NCI-H1436 (cell line): Measurements from ENCODE around the gene CD164.

Experiments
- DNase-seq: peaks from one replicate; lab custom pipeline; 2025; lab: John Stamatoyannopoulos, UW

Gene CD164

DNA sequence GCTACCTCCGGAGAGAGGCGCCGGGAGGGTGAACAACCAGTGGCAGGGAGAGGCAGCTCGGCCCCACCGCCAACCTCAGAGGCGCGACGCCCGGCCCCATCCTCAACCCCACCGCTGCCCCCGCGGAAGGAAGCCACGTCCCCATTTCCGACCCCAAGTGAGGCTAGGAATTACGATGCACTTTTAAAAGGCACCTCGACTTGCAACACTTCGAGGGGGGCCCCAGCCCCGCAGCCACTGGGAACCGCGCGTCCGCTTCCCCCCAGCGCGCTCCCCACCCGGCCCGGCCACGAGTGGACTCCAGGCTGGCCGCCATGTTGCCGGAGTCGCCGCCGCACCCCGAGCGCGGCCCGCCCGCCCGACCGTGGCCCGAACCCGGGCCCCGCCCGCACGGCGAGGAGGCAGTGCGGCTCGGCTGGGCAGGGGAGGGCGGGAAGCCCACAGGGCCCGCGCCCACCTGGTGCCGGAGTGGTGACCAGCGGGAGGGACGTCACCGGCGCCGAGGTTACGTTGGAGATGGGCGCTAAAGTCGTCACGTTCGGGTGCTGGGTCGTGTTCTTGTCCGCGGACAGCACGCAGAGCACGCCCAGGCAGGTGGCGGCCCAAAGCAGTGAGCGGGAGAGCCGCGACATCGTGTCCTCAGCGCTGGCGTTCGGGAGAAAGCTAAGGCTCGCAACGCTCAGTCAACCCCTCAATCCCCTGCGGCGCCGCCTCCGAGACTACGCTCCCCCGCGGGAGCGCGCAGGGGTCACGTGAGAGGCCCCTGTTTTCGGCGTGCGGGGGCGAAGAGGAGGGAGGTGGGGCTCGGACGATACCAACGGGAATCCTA lies at the start of gene CD164:
TSS of gene CD164 (minus strand) at position 721 of the 829 bp plus-strand sequence. CDS start at position 632, 89 bp downstream.
- DNase-seq = peak; percentile 95

GRCh38 chr6:109429496-109429895 lies 47.2 kb upstream of the CD164 start:
- DNase-seq = no peak

- no peak for DNase-seq
Observed at GRCh38 chr6:109428889-109429477, 46.7 kb upstream of the CD164 start.

DNA sequence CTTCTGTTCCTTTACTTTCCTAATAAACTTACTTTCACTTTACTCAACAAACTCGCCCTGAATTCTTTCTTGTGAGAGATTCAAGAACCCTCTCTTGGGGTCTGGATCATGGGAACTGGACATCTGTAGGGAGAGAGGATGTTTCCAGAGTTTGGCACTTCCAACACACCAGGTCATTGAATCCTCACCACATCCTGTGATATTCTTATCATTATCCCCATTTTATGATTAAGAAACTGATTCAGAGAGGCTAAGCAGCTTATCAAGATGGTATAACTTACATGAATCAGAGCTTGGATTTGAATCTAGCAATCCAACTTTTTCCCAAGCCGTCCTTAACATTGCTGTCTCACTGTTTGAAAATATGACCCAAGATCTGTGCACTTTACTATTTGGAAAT lies 42.7 kb upstream of the CD164 start:
- DNase-seq = no peak

GRCh38 chr6:109421184-109421583 lies 38.9 kb upstream of the CD164 start:
- DNase-seq = no peak

- no peak for DNase-seq
Observed at GRCh38 chr6:109420751-109421150, 38.5 kb upstream of the CD164 start.

DNA sequence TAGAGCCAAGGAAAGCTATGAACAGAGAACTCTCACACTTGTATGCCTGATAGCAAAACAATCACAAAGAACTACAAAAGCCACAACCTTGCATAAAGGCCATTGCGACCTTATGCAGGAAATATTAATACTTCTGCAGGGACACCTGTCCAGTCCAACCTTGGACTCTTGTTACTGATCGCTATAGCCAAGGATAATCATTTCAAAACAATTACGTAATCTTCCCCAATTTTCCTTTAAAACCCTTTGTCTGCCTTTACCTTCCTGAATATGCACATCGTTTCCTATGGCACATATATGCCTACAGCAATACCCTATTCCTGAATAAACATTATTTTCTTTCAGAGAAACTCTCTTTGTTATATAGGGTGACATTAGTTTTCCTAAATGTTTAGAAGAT lies 35.4 kb upstream of the CD164 start:
- no peak for DNase-seq

GRCh38 chr6:109411034-109411433 lies 28.8 kb upstream of the CD164 start:
- DNase-seq = no peak

DNA sequence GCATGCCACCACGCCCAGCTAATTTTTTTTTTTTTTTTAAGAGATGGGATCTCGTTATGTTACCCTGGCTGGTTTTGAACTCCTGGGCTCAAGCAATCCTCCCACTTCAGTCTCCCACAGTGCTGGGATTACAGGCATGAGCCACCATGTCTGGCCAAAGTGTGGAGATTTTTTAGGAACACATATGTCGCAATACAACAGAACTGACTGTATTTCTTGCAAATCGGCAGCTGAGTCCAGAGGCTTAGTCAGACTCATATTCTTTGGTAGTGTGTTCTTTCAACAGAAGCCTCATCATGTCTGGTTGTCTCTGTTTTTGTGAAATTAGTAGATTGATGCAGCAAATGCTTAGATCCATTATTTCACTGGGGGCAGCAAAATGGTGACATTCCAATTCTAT lies 23.9 kb upstream of the CD164 start:
- no peak for DNase-seq

GRCh38 chr6:109397020-109397419 lies 14.8 kb upstream of the CD164 start:
- DNase-seq = no peak

- no peak for DNase-seq
Observed at GRCh38 chr6:109396046-109396718, 13.9 kb upstream of the CD164 start.

DNA sequence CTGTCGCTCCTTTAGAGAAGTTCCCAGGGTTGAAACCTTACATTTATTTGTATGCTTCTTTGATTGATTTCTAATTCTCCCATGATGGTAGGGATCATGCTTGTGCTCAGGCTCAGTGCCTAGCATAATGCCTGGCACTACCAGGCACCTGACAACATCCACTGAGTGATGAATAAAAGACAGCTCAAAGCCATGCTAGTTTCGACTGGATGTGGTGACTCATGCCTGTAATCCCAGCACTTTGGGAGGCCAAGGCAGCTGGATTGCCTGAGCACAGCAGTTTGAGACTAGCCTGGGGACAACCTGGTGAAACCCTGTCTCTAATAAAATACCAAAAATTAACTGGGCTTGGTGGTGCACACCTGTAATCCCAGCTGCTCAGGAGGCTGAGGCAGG lies 11.6 kb upstream of the CD164 start:
- no peak for DNase-seq

DNA sequence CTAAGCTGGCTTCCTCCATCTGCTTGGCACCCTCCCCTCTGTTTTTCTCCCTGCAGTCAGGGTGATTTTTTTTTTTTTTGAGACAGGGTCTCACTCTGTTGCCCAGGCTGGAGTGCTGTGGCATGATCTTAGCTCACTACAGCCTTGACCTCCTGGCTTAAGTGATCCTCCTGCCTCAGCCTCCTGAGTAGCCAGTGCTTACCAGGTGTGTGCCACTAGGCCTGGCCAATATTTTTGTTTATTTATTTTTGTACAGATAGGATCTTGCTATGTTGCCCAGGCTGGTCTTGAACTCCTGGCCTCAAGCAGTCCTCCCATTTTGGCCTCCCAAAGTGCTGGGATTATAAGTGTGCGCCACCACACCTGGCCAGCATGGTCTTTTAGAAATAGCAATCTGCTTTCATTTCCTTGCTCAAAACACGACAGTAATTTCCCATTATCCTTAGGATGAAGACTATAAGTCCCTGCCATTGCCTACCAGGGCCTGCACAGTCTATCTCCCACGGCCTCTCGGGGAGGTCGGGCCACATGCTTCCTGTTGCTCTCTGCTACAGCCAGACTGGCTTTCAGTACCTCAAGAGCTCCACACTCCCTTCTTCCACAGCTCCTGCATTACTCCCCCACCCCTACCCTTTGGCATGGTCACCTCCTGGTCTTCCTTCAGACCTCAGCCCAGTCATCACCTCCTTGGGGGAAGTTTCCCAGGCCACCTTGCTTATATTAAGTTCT lies 11.1 kb upstream of the CD164 start:
- DNase-seq = no peak

- DNase-seq = no peak
Observed at GRCh38 chr6:109389650-109390274, 7.5 kb upstream of the CD164 start.

- DNase-seq = no peak
Observed at GRCh38 chr6:109388265-109388664, 6.0 kb upstream of the CD164 start.

GRCh38 chr6:109383438-109383940 lies 1.2 kb upstream of the CD164 start:
- no peak for DNase-seq

DNA sequence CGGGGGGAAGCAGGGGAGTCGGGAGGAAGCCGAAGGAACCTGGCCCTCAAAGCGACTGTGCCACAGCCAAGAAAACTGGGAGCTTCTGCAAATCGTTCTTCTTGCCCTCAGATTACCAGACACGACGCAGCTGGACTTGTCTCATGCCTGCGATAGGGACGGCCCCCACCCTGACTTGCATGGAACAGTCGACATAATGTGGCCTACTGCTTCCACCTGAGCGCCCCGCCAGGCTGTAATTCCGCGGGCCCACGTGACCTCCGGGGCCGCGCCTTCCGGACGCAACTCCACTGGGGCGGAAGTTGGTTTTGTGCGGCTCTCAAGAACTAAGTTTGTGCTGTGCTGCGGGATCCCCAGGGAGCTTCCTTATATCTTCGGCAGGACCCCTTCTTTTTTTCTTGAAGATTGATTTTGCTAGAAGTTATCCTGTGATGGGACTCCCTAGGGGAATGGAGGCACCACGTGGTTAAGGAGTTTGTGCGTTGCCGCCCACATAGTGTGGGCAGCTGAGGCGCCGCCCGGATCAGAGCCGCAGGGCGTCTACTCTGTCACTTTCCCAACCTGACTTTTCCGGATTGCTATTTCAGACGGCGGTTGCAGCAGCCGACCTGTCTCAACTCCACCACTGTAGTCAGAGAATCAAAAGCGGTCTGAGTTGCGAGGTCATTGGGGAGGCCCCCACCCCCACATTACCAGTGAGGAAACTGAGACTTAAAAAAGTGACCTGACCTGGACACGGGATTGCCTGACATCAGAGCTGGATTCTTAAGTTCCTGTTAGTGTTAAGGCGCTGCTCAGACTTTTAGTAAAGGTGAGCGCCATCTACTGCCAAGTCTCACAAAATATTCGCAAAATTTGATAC lies 540 bp upstream of the CD164 start:
- DNase-seq = peak; percentile 90

- DNase-seq = no peak
Observed at GRCh38 chr6:109381061-109381746, 1.1 kb downstream of the CD164 start.

DNA sequence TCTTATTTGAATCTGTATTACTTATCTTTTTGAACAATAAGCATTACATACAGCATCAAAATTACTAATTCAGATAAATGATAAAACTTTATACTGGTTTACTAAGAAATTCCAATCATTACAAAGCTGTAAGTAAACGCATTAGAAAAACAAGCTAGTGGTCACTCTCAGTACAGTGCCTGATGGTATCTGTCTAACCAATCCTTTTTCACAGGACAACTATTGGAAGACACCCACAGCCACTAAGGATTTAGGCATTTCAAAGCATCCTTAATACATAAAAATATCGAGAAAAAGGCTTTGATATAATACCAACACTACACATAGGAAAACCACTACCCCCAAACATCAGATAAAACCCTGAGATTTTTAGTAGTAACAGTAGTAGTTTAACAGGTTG lies 2.6 kb downstream of the CD164 start:
- DNase-seq = no peak

DNA sequence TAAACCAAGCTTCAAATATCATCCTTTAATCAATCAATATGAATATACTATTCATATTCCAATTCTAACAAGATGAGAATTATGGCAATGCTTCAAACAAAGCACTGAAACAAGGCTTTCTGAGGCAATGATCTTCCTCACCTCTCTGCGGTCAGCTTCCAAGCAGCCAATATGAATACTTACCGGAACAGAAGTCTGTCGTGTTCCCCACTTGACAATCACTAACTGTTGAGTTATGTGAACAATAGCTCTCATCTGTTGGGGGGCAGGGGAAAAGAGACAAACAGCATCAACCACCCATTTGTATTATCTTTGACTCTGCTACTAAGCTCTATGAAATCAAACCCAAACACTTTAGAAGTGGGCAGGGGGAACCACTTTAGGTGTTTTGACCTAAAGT lies 4.5 kb downstream of the CD164 start:
- no peak for DNase-seq
